Fibroblast of skin of right biceps (primary cell): ENCODE data around the gene APOO.
A peak's percentile ranks its signal among the peaks of the same experiment; 100 is the strongest.

ENCODE experiments used
- DNase-seq: peaks from one replicate; pipeline ENCODE4 v3.0.0-alpha.2; 2013

APOO gene

GRCh38 chrX:23813808-23814207 is 93.9 kb downstream of the APOO start:
- no peak for DNase-seq

- DNase-seq, result no peak
These were observed 96.1 kb downstream of the APOO start for GRCh38 chrX:23811656-23812055.

- DNase-seq, result no peak
These were observed 96.6 kb downstream of the APOO start for GRCh38 chrX:23811108-23811651.

GRCh38 chrX:23810279-23810678 is 97.5 kb downstream of the APOO start:
- no peak for DNase-seq

GRCh38 chrX:23805389-23805788 is 102.3 kb downstream of the APOO start:
- no peak for DNase-seq

- DNase-seq, result no peak
These were observed 103.2 kb downstream of the APOO start for GRCh38 chrX:23804578-23804977.

GRCh38 chrX:23803931-23804381 is 103.8 kb downstream of the APOO start:
- peak; percentile 29 for DNase-seq

- no peak for DNase-seq
These were observed 105.3 kb downstream of the APOO start for GRCh38 chrX:23802431-23802830.

- DNase-seq, result peak; percentile 23
These were observed 108.2 kb downstream of the APOO start for GRCh38 chrX:23799469-23800065.

- no peak for DNase-seq
These were observed 110.2 kb downstream of the APOO start for GRCh38 chrX:23797371-23798128.

- no peak for DNase-seq
These were observed 112.5 kb downstream of the APOO start for GRCh38 chrX:23795221-23795620.

GRCh38 chrX:23792861-23793553 is 114.7 kb downstream of the APOO start:
- no peak for DNase-seq

GRCh38 chrX:23790155-23790497 is 117.6 kb downstream of the APOO start:
- DNase-seq, result no peak

GRCh38 chrX:23789386-23790154 is 118.2 kb downstream of the APOO start:
- no peak for DNase-seq

- no peak for DNase-seq
These were observed 118.8 kb downstream of the APOO start for GRCh38 chrX:23788946-23789345.

- no peak for DNase-seq
These were observed 119.2 kb downstream of the APOO start for GRCh38 chrX:23788521-23788920.

- DNase-seq, result no peak
These were observed 120.0 kb downstream of the APOO start for GRCh38 chrX:23787745-23788118.

- DNase-seq, result no peak
These were observed 121.4 kb downstream of the APOO start for GRCh38 chrX:23786268-23786815.

GRCh38 chrX:23785580-23785979 is 122.2 kb downstream of the APOO start:
- no peak for DNase-seq

- DNase-seq, result peak; percentile 80
These were observed 123.0 kb downstream of the APOO start for GRCh38 chrX:23784470-23785331.

- no peak for DNase-seq
These were observed 123.9 kb downstream of the APOO start for GRCh38 chrX:23783589-23784469.
